Kidney capillary endothelial cell (primary cell): ENCODE results near the gene COPA.
"Not testable (repeated sequence)": the region's sequence is repeated elsewhere in the genome, so short reads cannot be mapped to it uniquely, and the experiment has no call there.

ENCODE experiments used
- DNase-seq: peaks from one replicate; pipeline ENCODE4 v3.0.0-alpha.2; 2018; ENCODE audit warnings: low spot score

Gene COPA

DNA sequence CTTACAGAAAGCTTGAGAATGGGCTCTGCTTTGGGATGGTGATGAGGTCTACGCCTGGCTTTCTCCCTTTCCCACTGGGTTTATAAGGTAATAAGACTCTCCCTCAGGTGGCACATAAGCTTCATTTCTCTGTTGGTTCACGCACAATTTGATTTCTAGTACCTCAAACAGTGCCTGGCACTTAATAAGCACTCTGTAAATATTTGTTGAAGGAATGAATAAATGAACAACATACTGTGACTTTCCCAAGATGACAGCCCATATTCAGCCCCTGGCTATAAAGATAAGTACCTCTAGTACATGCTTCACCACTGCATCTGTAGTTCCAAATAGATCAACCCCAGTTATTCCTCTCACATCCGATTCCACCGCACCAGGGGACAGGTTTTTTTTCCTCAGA, 17.8 kb downstream of the COPA start:
- DNase-seq: no peak

DNA sequence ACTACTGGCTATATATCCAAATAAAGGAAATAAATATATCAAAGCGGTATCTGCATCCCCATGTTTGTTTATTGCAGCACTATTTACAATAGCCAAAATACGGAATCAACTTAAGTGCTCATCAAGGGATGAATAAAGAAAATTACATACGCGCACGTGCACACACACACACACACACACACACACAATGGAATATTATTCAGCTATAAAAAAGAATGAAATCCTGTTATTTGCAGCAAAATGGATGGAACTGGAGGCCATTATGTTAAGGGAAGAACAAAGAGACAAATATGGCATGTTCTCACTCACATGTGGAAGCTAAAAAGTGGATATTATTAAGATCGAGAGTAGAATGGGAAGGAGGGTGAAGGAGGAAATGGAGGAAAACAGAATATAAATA, 20.2 kb downstream of the COPA start:
- DNase-seq: no peak

DNA sequence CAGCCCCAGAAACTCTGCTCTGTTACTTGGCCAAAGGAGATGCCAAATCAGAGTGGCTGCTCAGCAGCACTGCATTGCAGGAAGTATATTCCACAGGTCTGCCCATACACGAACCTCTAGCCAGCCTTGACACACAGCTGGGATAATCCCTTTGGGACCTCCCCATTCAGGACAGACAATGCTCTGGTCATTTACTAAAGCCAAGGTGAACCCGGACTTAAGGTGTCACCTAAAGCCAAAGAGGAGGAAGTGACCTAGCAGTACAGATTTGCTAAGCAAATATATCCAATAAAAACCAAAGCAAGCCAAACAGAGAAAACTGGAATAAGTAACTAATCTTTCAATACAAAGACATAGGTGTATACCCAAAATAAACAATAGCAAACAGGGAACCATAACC, 27.7 kb downstream of the COPA start:
- DNase-seq: no peak

- DNase-seq: no peak
These were observed 33.5 kb downstream of the COPA start for GRCh38 chr1:160309571-160309970.

DNA sequence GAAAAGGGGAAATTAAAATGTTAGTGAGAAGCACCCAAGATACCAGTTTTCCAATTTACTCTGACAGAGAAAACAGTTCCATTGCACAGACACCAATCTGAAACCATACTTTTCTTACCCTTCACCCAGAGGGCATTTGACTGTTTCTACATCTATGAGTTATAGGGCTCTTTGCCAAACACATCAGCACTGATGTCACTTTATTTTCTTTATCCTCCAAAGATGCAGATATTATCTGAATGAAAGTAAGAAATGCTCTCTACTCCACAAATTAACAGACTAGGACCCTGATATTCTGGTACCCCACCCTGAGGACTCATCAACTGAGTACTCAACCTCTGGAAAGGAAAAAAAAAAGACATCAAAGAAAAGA, 33.9 kb downstream of the COPA start:
- DNase-seq: no peak

- no peak for DNase-seq
These were observed 34.4 kb downstream of the COPA start for GRCh38 chr1:160308451-160309184.

DNA sequence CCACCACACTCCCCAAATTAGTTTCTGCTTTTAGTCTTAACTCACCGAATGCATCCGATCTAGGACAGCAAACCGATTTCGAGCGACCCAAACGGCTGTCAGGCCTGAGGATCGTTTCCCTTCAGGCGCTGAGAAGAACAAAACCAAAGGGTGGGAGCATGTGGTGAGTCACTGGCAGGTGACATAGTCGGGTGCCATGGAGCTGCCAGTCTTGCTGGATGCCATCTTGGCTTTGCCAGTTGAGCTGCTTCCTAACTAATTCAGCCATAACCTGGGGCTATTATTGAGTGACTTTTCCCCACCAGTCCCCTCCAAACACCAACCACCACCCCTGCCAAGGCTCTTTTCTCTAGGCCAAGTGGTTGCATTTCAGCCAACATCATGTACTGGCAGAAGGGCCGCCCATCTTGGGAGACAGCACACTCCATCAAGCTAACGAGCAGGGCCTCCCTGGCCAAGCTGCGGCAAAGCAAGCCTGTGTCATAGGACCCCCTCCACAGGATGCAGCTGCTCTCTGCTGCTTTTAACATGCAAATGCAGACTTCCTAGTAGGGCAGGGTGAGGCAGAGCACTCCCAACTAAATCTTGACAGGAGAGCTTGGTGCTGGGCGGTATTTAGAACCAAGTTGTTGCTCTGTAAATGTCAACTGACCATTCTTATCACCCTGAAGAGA, 35.8 kb downstream of the COPA start:
- DNase-seq: no peak

- no peak for DNase-seq
These were observed 42.9 kb downstream of the COPA start for GRCh38 chr1:160300173-160300572.

- no peak for DNase-seq
These were observed 47.0 kb downstream of the COPA start for GRCh38 chr1:160296036-160296435.

DNA sequence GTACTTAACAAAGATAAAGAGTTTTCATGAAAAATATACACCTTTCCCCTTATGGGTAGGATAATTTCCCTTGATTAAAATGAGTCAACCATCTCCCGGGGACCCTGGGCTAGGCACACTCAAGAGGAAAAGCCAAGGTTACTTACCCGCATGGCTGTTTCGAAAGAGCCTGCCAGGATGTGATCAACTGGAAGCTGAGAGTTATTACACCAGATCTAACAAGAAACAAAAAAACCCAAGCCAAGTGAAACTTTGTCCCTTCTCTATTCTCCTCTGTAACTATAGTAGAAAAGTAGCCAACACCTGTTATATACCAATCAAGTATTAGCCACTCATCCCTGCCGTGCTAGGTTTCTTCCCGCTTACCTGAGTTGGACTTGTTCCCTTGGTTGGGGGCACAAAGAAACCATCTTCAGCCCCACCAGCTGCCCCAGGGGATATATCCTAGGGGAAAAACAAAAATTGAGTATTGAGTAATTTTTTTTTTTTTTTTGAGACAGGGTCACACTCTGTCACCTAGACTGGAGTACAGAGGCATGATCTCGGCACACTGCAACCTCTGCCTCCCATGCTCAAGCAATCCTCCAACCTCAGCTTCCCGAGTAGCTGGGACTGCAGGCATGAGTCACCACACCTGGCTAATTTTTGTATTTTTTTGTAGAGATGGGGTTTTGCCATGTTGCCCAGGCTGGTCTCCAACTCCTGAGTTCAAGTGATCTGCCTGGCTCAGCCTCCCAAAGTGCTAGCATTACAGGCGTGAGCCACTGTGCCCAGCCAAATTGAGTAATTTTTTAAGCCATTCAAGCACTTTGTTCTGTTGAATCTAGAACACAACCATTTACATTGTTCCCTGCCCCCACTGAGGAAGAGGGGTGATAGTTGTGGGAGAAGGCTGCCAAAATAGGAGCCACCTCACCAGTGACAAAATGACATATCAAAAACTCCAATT, 49.8 kb downstream of the COPA start:
- no peak for DNase-seq

DNA sequence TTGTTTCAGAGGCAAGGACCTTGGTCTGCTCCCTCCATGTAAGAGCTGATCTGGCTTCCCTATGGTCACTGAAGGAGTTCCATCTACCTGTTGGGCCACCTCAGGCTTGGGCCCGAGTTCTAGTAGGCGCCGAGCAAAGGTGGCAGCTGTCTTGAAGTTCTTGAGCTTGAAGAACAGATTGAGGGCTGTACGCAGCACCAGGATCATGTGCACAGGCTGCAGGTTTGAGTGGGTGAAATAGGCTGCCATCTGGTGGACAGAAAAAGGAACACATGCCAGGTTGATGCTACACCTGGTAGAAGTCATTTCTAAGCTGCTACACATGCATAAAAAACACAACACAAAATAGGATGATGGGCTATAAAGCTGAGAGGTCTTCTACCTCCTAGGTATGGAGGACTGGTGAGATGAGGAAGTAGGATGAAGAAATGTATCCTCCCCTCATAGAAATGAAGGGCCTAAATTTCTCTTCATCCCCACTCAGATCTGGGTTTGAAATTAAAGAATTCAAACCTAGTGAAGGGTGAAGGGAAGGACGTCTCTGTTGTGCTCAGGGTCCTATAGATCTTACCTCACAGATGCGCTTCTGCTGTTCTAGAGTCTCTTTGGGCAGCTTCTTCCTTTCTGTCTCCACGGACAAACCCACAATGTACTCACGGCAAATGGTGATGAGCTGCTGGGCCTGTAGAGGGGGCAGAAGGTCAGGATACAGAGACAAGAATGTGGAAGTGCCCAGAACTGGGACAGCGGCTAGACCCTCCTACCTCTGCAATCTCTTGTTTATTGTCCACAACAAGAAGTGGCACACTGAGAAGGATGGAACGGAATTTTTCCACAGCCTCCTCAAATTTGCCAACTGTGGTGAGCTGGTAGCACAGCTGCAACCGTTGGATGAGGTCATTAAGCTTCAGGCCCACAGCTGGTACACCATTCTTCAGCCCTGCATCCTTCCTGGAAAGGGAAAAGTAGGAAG, 51.5 kb downstream of the COPA start:
- peak; percentile 52 for DNase-seq

DNA sequence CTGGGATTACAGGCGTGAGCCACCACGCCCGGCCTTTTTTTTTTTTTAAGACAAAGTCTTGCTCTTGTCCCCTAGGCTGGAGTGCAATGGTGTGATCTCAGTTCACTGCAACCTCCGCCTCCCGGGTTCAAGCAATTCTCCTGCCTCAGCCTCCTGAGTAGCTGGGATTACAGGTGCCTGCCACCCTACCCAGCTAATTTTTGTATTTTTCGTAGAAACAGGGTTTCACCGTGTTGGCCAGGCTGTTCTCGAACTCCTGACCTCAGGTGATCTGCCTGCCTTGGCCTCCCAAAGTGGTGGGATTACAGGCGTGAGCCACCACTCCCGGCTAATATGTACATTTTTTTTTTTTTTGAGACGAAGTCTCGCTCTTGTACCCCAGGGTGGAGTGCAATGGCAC, 55.3 kb downstream of the COPA start:
- not testable (repeated sequence) for DNase-seq

DNA sequence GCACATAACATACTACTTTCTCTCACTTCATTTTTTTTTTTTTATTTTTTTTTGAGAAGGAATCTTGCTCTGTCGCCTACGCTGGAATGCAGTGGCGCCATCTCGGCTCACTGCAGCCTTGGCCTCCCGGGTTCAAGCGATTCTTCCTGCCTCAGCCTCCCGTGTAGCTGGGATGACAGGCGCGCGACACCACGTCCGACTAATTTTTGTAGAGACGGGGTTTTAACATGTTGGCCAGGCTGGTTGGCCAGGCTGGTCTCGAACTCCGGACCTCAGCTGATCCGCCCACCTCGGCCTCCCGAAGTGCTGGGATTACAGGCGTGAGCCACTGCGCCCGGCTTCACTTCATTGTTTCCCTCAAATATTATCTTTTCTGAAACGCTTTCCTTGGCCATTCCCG, 57.5 kb downstream of the COPA start:
- no peak for DNase-seq

DNA sequence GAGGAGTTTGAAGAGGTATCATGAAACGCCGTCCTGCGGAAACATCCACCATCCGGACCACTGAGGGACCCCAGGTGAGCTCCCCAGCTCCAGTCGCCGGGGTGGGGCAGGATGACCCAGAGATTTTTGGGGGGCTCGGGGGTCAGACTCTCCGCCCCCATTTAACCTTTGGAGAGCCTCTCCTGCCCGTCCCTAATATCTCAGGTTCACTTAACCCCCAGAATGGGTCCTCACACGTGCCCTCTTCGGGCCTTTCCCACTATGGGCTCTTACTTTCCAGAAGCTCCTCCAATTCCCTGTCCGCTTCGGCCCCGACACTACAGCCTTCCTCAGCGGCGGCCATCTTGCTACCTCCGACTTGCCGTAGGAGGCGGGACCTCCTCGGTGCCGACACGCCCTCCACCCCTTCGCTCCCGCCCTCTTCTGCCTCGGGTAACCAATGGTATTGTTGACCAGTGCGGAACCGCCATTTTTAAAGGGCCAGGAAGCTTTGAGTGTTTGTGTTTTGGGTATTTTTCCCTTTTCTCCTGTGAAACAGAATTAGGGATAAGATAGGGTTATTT, 58.2 kb downstream of the COPA start, which contains the start of gene PEX19:
PEX19 (minus strand) TSS at position 352 of the 563 bp plus-strand sequence; CDS start at position 343, 9 bp downstream.
- peak; percentile 91 for DNase-seq

DNA sequence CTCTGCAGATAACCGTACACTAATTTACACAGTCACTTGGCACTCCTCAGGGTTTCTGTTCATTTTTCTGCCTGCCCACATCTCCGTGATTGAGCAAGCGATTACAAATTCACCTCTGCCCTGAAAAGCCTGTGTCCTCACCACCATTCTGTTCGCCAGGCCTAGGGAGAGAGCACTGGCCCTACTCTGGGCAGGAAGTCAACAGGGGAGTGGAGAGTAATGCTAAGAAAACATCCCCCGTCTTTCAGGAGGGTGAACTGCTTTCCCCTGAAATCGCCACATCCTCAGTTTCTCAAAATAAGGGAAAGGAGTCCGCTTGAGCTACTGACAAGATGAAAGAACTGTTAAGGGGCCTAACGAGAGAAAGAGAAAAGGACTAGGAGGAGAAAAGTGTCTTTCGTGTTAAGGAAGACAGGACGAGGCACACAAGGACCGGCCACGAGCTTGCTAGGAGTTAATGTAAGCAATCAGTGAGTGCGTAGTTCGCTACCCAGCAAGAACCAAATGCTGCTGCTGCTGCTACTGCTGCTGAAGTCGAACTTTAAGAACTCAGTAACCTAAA, 58.7 kb downstream of the COPA start:
- DNase-seq: peak; percentile 50

GRCh38 chr1:160282807-160283206, 60.2 kb downstream of the COPA start:
- DNase-seq: no peak

DNA sequence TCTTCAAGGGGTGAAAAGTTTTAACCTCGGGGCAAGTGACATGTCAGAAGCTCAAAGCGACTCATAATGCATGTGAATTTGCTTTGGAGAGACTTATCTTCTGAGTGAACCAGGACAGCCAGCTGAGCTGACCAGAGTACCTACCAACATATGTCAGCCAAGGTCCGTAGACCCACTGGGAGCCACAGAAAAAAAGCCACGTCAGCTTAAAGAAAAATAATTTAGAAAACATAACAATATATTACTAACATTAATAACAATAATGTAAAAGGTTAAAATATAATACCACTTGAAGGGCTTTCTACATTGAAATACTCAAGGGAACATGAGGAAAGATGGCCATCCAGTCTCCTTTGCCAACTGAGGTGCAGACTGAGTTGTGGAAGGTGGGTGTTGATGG, 65.1 kb downstream of the COPA start:
- DNase-seq: no peak

DNA sequence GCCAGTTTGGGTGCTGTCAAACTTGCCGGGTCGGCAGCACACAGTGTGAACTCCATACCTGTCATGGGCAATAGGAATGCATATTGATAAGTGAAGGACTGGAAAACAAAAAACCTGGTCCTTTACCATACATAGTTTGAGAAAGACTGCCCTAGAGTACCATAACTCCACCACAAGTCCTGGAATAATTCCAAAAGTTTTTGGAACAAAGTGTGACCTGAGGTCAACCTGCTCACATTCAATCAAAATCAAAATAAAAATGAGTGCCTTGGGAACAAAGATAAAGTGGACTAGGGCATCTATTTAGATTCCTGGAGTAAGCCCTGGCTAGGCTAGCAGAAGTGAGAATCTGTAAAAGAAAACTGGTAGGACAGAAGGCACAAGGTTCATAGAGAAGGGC, 65.7 kb downstream of the COPA start:
- no peak for DNase-seq

DNA sequence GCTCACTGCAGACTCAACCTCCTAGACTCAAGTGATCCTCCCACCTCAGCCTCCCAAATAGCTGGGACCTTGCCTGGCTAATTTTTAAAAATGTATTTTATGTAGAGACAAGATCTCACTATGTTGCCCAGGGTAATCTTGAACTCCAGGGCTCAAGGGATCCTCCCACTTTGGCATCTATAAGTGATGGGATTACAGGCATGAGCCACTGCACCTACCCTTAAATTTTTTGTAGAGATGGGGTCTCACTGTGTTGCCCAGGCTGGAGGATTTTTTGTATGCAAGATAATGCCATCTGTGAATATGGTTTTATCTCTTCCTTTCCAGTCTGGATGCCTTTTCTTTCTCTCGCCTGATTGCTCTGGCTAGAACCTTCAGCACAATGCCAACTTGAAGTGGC, 72.0 kb downstream of the COPA start:
- no peak for DNase-seq

DNA sequence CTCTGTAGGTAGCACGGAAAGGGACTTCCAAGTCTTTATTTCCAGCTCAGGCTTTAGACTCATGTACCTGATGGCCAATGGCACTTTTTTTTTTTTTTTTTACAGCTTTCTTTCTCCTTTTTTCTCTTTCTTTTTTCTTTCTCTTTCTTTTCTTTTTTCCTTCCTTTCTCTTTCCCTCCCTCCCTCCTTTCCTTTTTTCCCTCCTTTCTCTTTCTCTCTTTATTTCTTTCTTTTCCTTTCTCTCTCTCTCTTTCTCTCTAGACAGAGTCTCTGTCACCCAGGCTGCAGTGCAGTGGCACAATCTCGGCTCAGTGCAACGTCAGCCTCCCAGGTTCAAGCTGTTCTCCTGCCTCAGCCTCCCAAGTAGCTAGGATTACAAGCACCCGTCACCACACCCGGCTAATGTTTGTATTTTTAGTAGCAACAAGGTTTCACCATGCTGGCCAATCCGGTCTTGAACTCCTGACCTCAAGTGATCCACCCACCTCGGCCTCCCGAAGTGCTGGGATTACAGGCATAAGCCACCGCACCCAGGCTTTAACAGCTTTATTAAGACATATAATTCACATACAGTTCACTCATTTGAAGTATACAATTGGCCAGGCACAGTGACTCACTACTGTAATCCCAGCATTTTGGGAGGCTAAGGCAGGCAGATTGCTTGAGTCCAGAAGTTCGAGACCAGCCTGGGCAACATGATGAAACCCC, 75.6 kb downstream of the COPA start:
- no peak for DNase-seq
